DND-41 (cell line): Measurements from ENCODE around the gene ESR2.

Experiments
- ATAC-seq: fragments of 200-7000 bp; cut with Tn5 transposase; 3 replicates; pipeline ENCODE4 v1.9.1; 2021; ENCODE audit warnings: low read depth; ENCODE audit not compliant: insufficient read depth
- DNase-seq: peaks from one replicate; pipeline ENCODE4 v3.0.0-alpha.2; 2020
- H2AFZ ChIP-seq: 2 replicates; pipeline ENCODE4 v1.6.0; 2012; ENCODE audit warnings: low read depth, low read length
- H3K27ac ChIP-seq: 2 replicates; pipeline ENCODE4 v1.5.1; 2012; ENCODE audit warnings: low read length, inconsistent platforms
- H3K27me3 ChIP-seq: fragments of 200-600 bp; sonication (generic); 2 replicates; pipeline ENCODE4 v1.6.0; 2012; ENCODE audit warnings: low read length, mild to moderate bottlenecking, inconsistent platforms; ENCODE audit not compliant: insufficient read depth, poor library complexity
- H3K36me3 ChIP-seq: 2 replicates; pipeline ENCODE4 v1.5.1; 2012; ENCODE audit warnings: low read length, inconsistent platforms; ENCODE audit not compliant: insufficient read depth
- H3K4me1 ChIP-seq: 2 replicates; pipeline ENCODE4 v1.5.1; 2012; ENCODE audit warnings: mild to moderate bottlenecking, low read length; ENCODE audit not compliant: insufficient read depth
- H3K4me2 ChIP-seq: 2 replicates; pipeline ENCODE4 v1.6.0; 2012; ENCODE audit warnings: mild to moderate bottlenecking, moderate library complexity, low read length, inconsistent platforms; ENCODE audit not compliant: insufficient read depth
- H3K4me3 ChIP-seq, 2 experiments: fragments of 200-600 bp in 1 of 2; shearing (Covaris generic) in 1 of 2; 2 replicates each; pipeline ENCODE4 v1.5.1; 2012 to 2016; ENCODE audit warnings: inconsistent platforms in 2 of 2, low read length in 2 of 2, mild to moderate bottlenecking in 2 of 2, low read depth in 1 of 2, moderate library complexity in 1 of 2
- H3K79me2 ChIP-seq: 2 replicates; pipeline ENCODE4 v1.6.0; 2012; ENCODE audit warnings: low read length, inconsistent platforms; ENCODE audit not compliant: insufficient read depth
- H3K9ac ChIP-seq: 2 replicates; pipeline ENCODE4 v1.6.0; 2012; ENCODE audit warnings: low read depth, mild to moderate bottlenecking, inconsistent platforms, low read length, moderate library complexity
- H3K9me3 ChIP-seq: 2 replicates; pipeline ENCODE4 v1.5.1; 2012; ENCODE audit warnings: low read length, moderate library complexity, mild to moderate bottlenecking, inconsistent platforms; ENCODE audit not compliant: insufficient read depth, severe bottlenecking
- H4K20me1 ChIP-seq: 2 replicates; pipeline ENCODE4 v1.6.0; 2012; ENCODE audit warnings: low read length; ENCODE audit not compliant: insufficient read depth
- CTCF ChIP-seq: IDR thresholded peaks from 2 replicates; pipeline ENCODE4 v1.5.1; 2012; ENCODE audit warnings: borderline replicate concordance, low read length, moderate library complexity, mild to moderate bottlenecking; ENCODE audit not compliant: poor library complexity, severe bottlenecking; ENCODE audit errors: extremely low read depth
- EZH2 ChIP-seq: IDR thresholded peaks from 3 replicates; pipeline ENCODE4 v1.6.1; 2012; ENCODE audit warnings: borderline replicate concordance, low read depth, mild to moderate bottlenecking, moderate library complexity, low read length, inconsistent platforms; ENCODE audit not compliant: severe bottlenecking

Gene ESR2

GRCh38 chr14:64095620-64096019 is 198.6 kb downstream of the ESR2 start:
- peaks cover 75% of the 10 kb centered on the region for H3K36me3 ChIP-seq
- DNase-seq: no peak
- no peak overlapping the region for H3K4me2 ChIP-seq
- no peak for ATAC-seq
- H3K4me3 ChIP-seq: no peak overlapping the region
- no peaks in the 10 kb centered on the region for H3K27me3 ChIP-seq
- H4K20me1 ChIP-seq: no peaks in the 10 kb centered on the region
- no peak overlapping the region for H3K27ac ChIP-seq
- no peaks in the 10 kb centered on the region for H3K79me2 ChIP-seq
- H3K9me3 ChIP-seq: no peaks in the 10 kb centered on the region
- no peak overlapping the region for H2AFZ ChIP-seq
- no peaks in the 10 kb centered on the region for H3K4me1 ChIP-seq
- TF ChIP-seq CTCF: no peak
- TF ChIP-seq EZH2: no peak
- no peak overlapping the region for H3K9ac ChIP-seq

- no peak overlapping the region for H2AFZ ChIP-seq
- no peaks in the 10 kb centered on the region for H3K27me3 ChIP-seq
- H4K20me1 ChIP-seq: no peaks in the 10 kb centered on the region
- peaks cover 79% of the 10 kb centered on the region for H3K36me3 ChIP-seq
- TF ChIP-seq CTCF: no peak
- no peak for TF ChIP-seq EZH2
- no peak overlapping the region for H3K27ac ChIP-seq
- DNase-seq (no peak), ATAC-seq (no peak)
- H3K9ac ChIP-seq: no peak overlapping the region
- H3K79me2 ChIP-seq: no peaks in the 10 kb centered on the region
- no peaks in the 10 kb centered on the region for H3K4me1 ChIP-seq
- H3K9me3 ChIP-seq: no peaks in the 10 kb centered on the region
- H3K4me2 ChIP-seq: no peak overlapping the region
- H3K4me3 ChIP-seq: no peak overlapping the region
Observed at GRCh38 chr14:64092940-64093339, 201.2 kb downstream of the ESR2 start.

- DNase-seq (no peak), ATAC-seq (no peak)
- Histone ChIP-seq H3K27me3 (no peaks in the 10 kb centered on the region), H3K27ac (no peak overlapping the region), H2AFZ (no peak overlapping the region), H4K20me1 (no peaks in the 10 kb centered on the region), H3K9ac (no peak overlapping the region), H3K4me2 (no peak overlapping the region), H3K79me2 (no peaks in the 10 kb centered on the region), H3K9me3 (no peaks in the 10 kb centered on the region), H3K4me3 (no peak overlapping the region), H3K4me1 (no peaks in the 10 kb centered on the region), H3K36me3 (peaks cover 77% of the 10 kb centered on the region)
- no peak for TF ChIP-seq EZH2
- no peak for TF ChIP-seq CTCF
Observed at GRCh38 chr14:64092338-64092737, 201.8 kb downstream of the ESR2 start.

GRCh38 chr14:64091217-64091616 is 203.0 kb downstream of the ESR2 start:
- Histone ChIP-seq H3K9me3 (no peaks in the 10 kb centered on the region), H3K9ac (no peak overlapping the region), H3K27ac (no peak overlapping the region), H3K36me3 (peaks cover 67% of the 10 kb centered on the region), H3K4me3 (no peak overlapping the region), H4K20me1 (no peaks in the 10 kb centered on the region), H3K79me2 (no peaks in the 10 kb centered on the region), H2AFZ (no peak overlapping the region), H3K4me1 (no peaks in the 10 kb centered on the region), H3K27me3 (no peaks in the 10 kb centered on the region), H3K4me2 (no peak overlapping the region)
- ATAC-seq (no peak), DNase-seq (no peak)
- TF ChIP-seq CTCF: no peak
- no peak for TF ChIP-seq EZH2
